ENCODE data around the gene APOL3.

DNA sequence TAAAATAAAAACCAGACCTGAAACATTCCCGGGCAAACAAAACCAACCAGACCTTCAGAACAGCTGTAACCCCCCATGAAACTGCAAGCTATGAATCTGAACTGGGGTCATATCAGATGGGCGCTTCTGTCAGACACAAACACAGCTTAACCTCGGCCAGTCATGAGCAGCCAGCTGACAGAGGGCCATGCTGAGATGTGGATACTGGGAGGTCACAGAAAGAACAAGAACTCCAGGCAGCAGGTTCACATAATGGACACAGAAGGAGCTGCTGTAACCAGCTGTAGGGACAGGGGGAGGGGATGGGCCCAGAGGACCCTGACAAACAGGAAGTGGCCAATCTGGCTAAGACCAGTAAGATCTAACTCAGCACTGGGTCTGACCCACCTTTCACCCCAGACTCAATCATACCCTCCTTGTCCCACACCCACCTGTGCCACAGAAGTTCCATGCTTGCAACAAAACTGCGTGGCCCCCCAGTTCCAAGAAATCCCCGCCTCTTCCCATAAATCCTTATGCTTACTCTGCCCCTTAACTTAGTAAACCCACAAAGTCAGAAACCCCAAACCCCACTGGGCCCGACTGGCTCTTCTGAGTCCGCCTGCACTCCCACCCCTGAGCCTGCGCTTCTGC, 37.1 kb upstream of the APOL3 start:
- TF ChIP-seq, protein P1, sequence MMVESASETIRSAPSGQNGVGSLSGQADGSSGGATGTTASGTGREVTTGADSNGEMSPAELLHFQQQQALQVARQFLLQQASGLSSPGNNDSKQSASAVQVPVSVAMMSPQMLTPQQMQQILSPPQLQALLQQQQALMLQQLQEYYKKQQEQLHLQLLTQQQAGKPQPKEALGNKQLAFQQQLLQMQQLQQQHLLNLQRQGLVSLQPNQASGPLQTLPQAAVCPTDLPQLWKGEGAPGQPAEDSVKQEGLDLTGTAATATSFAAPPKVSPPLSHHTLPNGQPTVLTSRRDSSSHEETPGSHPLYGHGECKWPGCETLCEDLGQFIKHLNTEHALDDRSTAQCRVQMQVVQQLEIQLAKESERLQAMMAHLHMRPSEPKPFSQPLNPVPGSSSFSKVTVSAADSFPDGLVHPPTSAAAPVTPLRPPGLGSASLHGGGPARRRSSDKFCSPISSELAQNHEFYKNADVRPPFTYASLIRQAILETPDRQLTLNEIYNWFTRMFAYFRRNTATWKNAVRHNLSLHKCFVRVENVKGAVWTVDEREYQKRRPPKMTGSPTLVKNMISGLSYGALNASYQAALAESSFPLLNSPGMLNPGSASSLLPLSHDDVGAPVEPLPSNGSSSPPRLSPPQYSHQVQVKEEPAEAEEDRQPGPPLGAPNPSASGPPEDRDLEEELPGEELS (CRISPR knock-in tag; IDR thresholded peaks at IDR 0.05): no peak
- TF ChIP-seq ZNF7 (CRISPR knock-in tag; IDR thresholded peaks at IDR 0.05) (no peak), ZNF251 (CRISPR knock-in tag; IDR thresholded peaks at IDR 0.05) (no peak), POLR2AphosphoS5 (IDR thresholded peaks at IDR 0.05; ENCODE audit: low read depth, low read length) (no peak)
- TF ChIP-seq, protein P2, sequence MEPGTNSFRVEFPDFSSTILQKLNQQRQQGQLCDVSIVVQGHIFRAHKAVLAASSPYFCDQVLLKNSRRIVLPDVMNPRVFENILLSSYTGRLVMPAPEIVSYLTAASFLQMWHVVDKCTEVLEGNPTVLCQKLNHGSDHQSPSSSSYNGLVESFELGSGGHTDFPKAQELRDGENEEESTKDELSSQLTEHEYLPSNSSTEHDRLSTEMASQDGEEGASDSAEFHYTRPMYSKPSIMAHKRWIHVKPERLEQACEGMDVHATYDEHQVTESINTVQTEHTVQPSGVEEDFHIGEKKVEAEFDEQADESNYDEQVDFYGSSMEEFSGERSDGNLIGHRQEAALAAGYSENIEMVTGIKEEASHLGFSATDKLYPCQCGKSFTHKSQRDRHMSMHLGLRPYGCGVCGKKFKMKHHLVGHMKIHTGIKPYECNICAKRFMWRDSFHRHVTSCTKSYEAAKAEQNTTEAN (CRISPR knock-in tag; conservative IDR thresholded peaks at IDR 0.05): no peak
- TF ChIP-seq, protein P3, sequence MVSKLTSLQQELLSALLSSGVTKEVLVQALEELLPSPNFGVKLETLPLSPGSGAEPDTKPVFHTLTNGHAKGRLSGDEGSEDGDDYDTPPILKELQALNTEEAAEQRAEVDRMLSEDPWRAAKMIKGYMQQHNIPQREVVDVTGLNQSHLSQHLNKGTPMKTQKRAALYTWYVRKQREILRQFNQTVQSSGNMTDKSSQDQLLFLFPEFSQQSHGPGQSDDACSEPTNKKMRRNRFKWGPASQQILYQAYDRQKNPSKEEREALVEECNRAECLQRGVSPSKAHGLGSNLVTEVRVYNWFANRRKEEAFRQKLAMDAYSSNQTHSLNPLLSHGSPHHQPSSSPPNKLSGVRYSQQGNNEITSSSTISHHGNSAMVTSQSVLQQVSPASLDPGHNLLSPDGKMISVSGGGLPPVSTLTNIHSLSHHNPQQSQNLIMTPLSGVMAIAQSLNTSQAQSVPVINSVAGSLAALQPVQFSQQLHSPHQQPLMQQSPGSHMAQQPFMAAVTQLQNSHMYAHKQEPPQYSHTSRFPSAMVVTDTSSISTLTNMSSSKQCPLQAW (CRISPR knock-in tag; IDR thresholded peaks at IDR 0.05): no peak
- TF ChIP-seq, protein P4, sequence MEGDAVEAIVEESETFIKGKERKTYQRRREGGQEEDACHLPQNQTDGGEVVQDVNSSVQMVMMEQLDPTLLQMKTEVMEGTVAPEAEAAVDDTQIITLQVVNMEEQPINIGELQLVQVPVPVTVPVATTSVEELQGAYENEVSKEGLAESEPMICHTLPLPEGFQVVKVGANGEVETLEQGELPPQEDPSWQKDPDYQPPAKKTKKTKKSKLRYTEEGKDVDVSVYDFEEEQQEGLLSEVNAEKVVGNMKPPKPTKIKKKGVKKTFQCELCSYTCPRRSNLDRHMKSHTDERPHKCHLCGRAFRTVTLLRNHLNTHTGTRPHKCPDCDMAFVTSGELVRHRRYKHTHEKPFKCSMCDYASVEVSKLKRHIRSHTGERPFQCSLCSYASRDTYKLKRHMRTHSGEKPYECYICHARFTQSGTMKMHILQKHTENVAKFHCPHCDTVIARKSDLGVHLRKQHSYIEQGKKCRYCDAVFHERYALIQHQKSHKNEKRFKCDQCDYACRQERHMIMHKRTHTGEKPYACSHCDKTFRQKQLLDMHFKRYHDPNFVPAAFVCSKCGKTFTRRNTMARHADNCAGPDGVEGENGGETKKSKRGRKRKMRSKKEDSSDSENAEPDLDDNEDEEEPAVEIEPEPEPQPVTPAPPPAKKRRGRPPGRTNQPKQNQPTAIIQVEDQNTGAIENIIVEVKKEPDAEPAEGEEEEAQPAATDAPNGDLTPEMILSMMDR (CRISPR knock-in tag; IDR thresholded peaks at IDR 0.05): no peak

All from HepG2 (cell line).